OCI-LY7 (cell line): ENCODE measurements around the gene CR1L.

Source experiments
- EZH2phosphoT487 ChIP-seq: fragments of 200-600 bp; sonication (generic); IDR thresholded peaks from 2 replicates; pipeline ENCODE4 v1.6.1; 2018; ENCODE audit warnings: low read depth, borderline replicate concordance, mild to moderate bottlenecking, mixed run types, antibody characterized with exemption, low read length, moderate library complexity, mixed read lengths
- TF ChIP-seq, protein P1 (sequence below): fragments of 200-600 bp; sonication (generic); conservative IDR thresholded peaks from 2 replicates; pipeline ENCODE4 v1.5.1; 2014; ENCODE audit warnings: mild to moderate bottlenecking, antibody characterized with exemption, low read length, moderate library complexity, mixed read lengths

- TF ChIP-seq, protein P1, sequence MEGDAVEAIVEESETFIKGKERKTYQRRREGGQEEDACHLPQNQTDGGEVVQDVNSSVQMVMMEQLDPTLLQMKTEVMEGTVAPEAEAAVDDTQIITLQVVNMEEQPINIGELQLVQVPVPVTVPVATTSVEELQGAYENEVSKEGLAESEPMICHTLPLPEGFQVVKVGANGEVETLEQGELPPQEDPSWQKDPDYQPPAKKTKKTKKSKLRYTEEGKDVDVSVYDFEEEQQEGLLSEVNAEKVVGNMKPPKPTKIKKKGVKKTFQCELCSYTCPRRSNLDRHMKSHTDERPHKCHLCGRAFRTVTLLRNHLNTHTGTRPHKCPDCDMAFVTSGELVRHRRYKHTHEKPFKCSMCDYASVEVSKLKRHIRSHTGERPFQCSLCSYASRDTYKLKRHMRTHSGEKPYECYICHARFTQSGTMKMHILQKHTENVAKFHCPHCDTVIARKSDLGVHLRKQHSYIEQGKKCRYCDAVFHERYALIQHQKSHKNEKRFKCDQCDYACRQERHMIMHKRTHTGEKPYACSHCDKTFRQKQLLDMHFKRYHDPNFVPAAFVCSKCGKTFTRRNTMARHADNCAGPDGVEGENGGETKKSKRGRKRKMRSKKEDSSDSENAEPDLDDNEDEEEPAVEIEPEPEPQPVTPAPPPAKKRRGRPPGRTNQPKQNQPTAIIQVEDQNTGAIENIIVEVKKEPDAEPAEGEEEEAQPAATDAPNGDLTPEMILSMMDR: no peak
- TF ChIP-seq EZH2phosphoT487: no peak
These were observed at the start of gene CR1L for GRCh38 chr1:207644852-207645634.
